Endothelial cell of coronary artery (primary cell): ENCODE data around the gene TFPI2. TPM values are rescaled to one million over a fixed set of nuclear protein-coding genes. Genes with fewer than 3 reads are reported as not detected.

Experiments used
- total RNA-seq: library from RNA; depleted of rRNA; stranded (reverse); fragments of >200 nt; gene quantifications from 2 replicates; pipeline ENCODE4 v1.2.3, GENCODE V29; 2014

TFPI2 gene
- 3.3 and 79.7 TPM in 2 replicates for total RNA-seq

DNA sequence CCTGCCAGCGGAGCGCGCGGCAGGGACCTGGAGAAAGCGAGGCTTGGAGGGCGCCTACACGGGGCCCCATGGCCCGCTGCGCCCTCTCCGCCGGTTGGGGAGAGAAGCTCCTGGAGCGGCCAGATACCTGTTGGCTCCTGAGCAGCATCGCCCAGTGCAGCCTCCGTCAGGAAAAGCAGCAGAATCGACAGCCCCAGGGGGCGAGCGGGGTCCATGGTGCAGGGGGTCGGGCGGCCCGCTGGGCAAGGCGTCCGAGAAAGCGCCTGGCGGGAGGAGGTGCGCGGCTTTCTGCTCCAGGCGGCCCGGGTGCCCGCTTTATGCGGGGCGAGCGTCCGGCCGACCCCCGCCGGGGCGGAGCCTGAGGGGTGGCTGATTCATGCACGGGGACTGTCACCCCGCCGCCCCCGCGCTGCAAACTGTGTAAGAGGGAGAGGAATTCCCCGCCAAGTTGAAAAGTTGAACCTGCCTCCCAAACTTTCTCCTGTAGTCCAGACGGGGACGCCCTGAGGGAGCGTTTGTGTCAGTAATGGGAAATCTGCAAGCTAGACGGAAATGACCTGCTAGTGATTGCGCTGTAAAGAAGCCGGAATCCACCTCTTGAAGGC, at the start of gene TFPI2:
TSS of gene TFPI2 (minus strand) at position 290 of the 605 bp plus-strand sequence. CDS start at position 215, 75 bp downstream.

DNA sequence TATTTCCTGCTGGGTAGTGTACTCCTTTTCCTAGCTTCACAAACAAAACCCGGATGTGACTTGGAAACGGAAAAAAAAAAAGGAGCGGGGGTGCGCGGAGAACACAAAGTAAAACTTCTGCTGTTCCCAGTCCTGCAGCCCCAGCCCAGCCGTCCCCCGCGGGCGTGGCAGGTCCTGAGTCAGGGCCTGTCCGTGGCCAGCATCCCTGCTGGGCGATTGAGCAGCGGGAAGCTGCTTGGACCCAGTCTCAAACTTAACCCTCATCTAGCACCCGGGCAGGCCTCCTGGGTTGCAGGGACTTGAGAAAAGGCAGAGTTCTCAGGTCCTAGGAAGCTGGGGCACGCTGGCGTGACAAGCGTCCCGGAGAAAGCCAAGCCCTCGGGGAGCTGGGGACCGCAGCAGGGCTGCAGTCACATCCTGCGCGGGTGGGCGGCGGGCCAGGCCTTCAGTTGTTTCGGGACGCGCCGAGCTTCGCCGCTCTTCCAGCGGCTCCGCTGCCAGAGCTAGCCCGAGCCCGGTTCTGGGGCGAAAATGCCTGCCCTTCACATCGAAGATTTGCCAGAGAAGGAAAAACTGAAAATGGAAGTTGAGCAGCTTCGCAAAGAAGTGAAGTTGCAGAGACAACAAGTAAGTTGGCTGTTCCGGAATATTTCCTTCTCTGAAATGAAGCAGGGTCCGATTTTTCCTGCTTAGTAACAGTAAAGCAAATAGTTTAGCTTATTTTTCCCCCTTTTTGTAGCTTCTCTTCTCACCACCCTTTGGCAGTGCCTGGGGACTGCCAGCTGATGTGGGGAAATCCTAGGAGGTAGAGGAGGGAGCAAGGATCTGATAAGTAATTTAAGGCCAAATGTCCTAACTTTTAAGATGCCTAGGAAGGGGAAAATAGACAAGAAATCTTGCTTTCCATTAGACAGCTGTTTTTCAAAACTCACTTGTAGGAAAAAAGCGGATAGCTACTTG, 31.3 kb upstream of the TFPI2 start, which contains the start of gene GNG11:
TSS of gene GNG11 (plus strand) at position 129 of the 960 bp plus-strand sequence. CDS start at position 532, 403 bp downstream.

GRCh38 chr7:93906267-93906666, 15.7 kb upstream of the TFPI2 start, which contains the start of gene GNGT1:
Gene GNGT1, plus strand, starts transcription at chr7:93906567. Its CDS starts 180 bp downstream, at chr7:93906747.

Other genes with a start within 250 kb of the TFPI2 start
- not detected in 2 replicates for gene GNGT1, start 15.8 kb upstream of the TFPI2 start, total RNA-seq
- gene GNG11, start 31.0 kb upstream of the TFPI2 start, total RNA-seq: 104 and 146 TPM in 2 replicates
- gene BET1, start 113.6 kb upstream of the TFPI2 start, total RNA-seq: 22.6 and 23.8 TPM in 2 replicates